Thoracic aorta (tissue), 2 donors: ENCODE results near the gene EPHA10. TPM values are rescaled to one million over a fixed set of nuclear protein-coding genes. Genes with fewer than 3 reads are reported as not detected.

Source experiments
- ATAC-seq: fragments of 150-250 bp; one replicate; pipeline ENCODE4 v1.8.0; 2017; ENCODE audit warnings: low read depth; ENCODE audit not compliant: insufficient number of reproducible peaks, low FRiP score
- DNase-seq: peaks from one replicate; pipeline ENCODE4 v3.0.0-alpha.2; 2020; ENCODE audit warnings: low spot score
- H3K27ac ChIP-seq, 2 donors: fragments of 200-600 bp; sonication (generic); 1 replicate in 1 of 2; 2 replicates in 1 of 2; pipeline ENCODE4 v1.5.1; 2016; ENCODE audit warnings: mild to moderate bottlenecking in 2 of 2, moderate library complexity in 2 of 2
- H3K27me3 ChIP-seq: fragments of 200-600 bp; sonication (generic); replicated peaks from 2 replicates; pipeline ENCODE4 v1.6.0; 2016; ENCODE audit warnings: mild to moderate bottlenecking; ENCODE audit not compliant: insufficient read depth
- H3K36me3 ChIP-seq: fragments of 200-600 bp; sonication (generic); one replicate; pipeline ENCODE4 v1.5.1; 2016
- H3K4me1 ChIP-seq, 2 donors: fragments of 200-600 bp; sonication (generic); 1 replicate in 1 of 2; 2 replicates in 1 of 2; pipeline versions ENCODE4 v1.5.1 to v1.6.0; 2016; ENCODE audit warnings: low read depth in 2 of 2, mild to moderate bottlenecking in 1 of 2; ENCODE audit not compliant: control insufficient read depth in 1 of 2
- H3K4me3 ChIP-seq: fragments of 200-600 bp; sonication (generic); 2 replicates; pipeline ENCODE4 v1.5.1; 2016; ENCODE audit warnings: mild to moderate bottlenecking
- H3K9me3 ChIP-seq: fragments of 200-600 bp; sonication (generic); 2 replicates; pipeline ENCODE4 v1.5.1; 2016
- CTCF ChIP-seq: fragments of 200-600 bp; sonication (generic); IDR thresholded peaks from one replicate; pipeline ENCODE4 v1.5.1; 2019; ENCODE audit warnings: antibody characterized with exemption
- total RNA-seq, 2 donors: library from RNA; depleted of rRNA; stranded (reverse); fragments of >200 nt; gene quantifications; one replicate each; pipeline versions ENCODE4 v1.1.0 to v1.2.3, GENCODE V29; 2016

EPHA10 gene
- total RNA-seq, 2 donors from 2014 or later = not detected

GRCh38 chr1:37761416-37762095 lies 3.4 kb downstream of the EPHA10 start:
- peaks cover 4% of the 10 kb centered on the region for H3K27me3 ChIP-seq
- no peaks in the 10 kb centered on the region for H3K36me3 ChIP-seq
- H3K9me3 ChIP-seq = no peaks in the 10 kb centered on the region
- no peaks in the 10 kb centered on the region for H3K4me1 ChIP-seq
- no peak for TF ChIP-seq CTCF
- no peak overlapping the region for H3K27ac ChIP-seq
- DNase-seq (no peak), ATAC-seq (no peak)
- H3K4me3 ChIP-seq = no peak overlapping the region

- DNase-seq (no peak), ATAC-seq (no peak)
- Histone ChIP-seq H3K4me3 (no peak overlapping the region), H3K27ac (no peak overlapping the region), H3K9me3 (no peaks in the 10 kb centered on the region), H3K36me3 (no peaks in the 10 kb centered on the region), H3K27me3 (no peaks in the 10 kb centered on the region), H3K4me1 (no peaks in the 10 kb centered on the region)
- no peak for TF ChIP-seq CTCF
Observed at GRCh38 chr1:37759451-37759850, 5.5 kb downstream of the EPHA10 start.

- Histone ChIP-seq H3K27me3 (peaks cover 8% of the 10 kb centered on the region), H3K4me3 (no peak overlapping the region), H3K36me3 (no peaks in the 10 kb centered on the region), H3K4me1 (no peaks in the 10 kb centered on the region), H3K27ac (no peak overlapping the region), H3K9me3 (no peaks in the 10 kb centered on the region)
- ATAC-seq (no peak), DNase-seq (no peak)
- no peak for TF ChIP-seq CTCF
Observed at GRCh38 chr1:37755951-37756560, 8.9 kb downstream of the EPHA10 start.

GRCh38 chr1:37755290-37755689 lies 9.6 kb downstream of the EPHA10 start:
- DNase-seq = no peak
- Histone ChIP-seq H3K36me3 (no peaks in the 10 kb centered on the region), H3K27me3 (peaks cover 8% of the 10 kb centered on the region), H3K9me3 (no peaks in the 10 kb centered on the region), H3K4me3 (no peak overlapping the region), H3K27ac (no peak overlapping the region), H3K4me1 (no peaks in the 10 kb centered on the region)
- ATAC-seq = no peak
- no peak for TF ChIP-seq CTCF

GRCh38 chr1:37753473-37754321 lies 11.2 kb downstream of the EPHA10 start:
- no peak overlapping the region for H3K4me3 ChIP-seq
- DNase-seq (no peak), ATAC-seq (no peak)
- H3K27ac ChIP-seq = no peak overlapping the region
- H3K27me3 ChIP-seq = peaks cover 8% of the 10 kb centered on the region
- no peak for TF ChIP-seq CTCF
- no peaks in the 10 kb centered on the region for H3K36me3 ChIP-seq
- H3K4me1 ChIP-seq = no peaks in the 10 kb centered on the region
- no peaks in the 10 kb centered on the region for H3K9me3 ChIP-seq
